Kidney capillary endothelial cell (primary cell): ENCODE results near the gene GNLY.
"Not testable (repeated sequence)": the region's sequence is repeated elsewhere in the genome, so short reads cannot be mapped to it uniquely, and the experiment has no call there.

Experiments
- DNase-seq: peaks from one replicate; pipeline ENCODE4 v3.0.0-alpha.2; 2018; ENCODE audit warnings: low spot score

Gene GNLY

DNA sequence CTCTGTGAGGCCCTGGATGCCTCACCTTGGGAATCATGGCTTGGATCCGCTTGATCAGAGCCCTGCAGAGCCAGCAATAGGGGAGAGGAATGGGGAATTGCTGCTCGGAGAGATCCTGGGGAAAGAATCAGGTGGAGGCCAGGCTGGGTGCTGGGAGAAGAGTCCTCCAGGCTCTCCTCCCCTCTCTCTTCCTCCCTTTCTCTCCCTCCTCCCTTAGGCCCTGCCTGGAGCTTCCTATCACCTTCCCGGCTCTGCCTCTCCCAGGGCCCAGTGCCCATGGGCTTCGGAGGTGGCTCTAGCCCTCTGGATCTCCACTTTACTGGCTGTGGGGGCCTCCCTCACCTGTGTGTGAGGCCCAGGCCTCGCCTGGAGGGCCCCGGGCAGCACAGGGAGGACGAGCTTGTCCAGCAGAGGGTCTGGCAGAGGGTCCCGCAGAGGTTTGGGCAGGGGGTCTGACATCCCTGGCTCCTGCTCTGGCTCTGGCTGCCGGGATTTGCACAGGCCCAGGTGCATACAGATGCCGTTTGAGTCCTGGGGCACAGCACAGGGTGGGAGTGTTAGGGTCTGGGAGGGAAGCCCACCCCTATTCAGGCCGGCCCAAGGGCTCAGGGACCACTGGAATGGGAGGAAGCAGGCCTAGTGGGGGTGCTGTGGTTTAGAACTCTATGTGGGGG is 28.8 kb upstream of the GNLY start:
- no peak for DNase-seq

GRCh38 chr2:85666016-85666415 is 28.1 kb upstream of the GNLY start:
- DNase-seq = no peak

DNA sequence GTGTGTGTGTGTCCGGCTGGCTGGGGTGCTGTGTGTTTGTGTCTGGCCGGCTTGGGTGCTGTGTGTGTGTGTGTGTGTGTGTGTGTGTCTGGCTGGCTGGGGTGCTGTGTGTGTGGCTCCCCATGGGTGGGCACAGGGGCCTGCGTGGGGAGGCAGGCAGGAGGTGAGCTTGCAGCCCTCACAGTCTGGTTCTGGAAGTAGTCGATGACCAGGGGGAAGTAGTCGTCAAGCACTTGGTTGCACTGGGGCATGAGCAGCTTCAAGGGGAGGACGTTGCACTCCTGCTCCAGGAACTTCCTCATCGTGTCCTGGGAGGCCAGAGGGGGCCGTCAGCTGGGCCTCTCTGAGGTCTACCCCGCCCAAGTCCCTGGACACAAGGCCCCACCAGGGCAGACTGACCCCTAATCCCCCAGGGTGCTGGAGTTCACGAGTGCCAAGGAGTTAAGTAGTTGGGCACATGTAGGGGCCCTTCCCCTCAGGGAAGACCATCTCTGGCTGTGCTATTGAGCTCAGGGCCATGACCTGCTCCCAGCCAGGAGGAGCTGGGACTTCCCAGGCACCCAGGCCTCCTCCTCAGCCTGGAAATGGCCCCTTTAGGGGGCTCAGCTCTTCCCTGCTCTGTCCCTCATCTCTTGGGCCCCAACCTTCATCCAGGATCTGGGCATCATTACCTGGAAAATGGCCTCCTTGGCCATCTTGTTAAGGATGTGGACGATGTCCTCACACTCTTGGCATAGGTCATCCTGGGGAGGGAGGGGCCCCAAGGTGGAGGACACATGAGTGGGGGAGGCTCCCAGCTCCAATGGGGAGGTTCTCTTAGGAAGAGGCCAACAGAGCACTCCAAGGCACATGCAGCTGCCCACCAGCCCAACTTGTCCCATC is 27.5 kb upstream of the GNLY start:
- no peak for DNase-seq

GRCh38 chr2:85667561-85668008 is 26.6 kb upstream of the GNLY start:
- DNase-seq = no peak

DNA sequence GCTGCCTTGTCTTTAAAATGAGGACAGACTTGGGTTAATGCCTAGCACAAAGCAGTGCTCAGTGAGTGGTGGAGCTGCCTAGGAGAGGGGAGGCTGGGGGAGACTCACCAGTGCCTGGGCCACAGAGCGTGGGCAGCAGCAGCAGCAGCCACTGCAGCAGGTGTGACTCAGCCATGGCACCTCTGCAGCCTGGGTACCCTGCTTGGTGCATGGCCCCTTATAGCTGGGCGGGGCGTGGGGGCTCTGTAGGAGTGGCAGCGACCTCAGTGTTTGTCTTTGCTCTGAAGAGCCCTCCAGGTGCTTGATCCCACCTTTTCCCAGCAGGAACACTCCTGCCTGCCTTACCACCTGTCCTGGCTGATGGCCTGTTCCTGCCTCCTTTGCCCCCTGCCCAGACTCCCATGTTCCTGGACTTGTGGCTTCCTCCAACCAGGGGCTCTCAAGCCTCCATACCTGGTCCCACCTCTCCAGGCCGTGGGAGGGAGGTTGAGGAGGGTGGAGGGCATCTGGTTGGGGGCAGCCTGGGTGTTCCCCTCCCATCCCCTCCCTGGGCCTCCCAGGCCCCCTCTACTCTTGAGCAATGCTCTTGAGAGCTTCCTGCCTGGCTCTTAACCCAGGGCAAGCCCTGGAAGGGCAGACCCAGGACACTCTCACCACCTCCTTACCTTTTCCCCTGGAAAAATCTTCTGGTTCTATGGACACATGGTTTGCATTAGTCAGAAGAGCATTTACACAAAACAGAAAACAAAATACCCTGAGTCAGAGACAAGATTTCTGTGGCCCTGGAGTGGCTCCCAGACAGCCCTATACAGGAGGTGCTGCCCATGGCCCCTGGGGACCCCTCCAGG is 25.9 kb upstream of the GNLY start, which contains the start of gene SFTPB:
Gene SFTPB, minus strand, starts transcription at position 191 of the 848 bp plus-strand sequence. Its CDS starts 16 bp downstream, at position 175.
- no peak for DNase-seq

- no peak for DNase-seq
Observed at GRCh38 chr2:85668857-85669142, 25.4 kb upstream of the GNLY start.

GRCh38 chr2:85669549-85669948 is 24.6 kb upstream of the GNLY start:
- no peak for DNase-seq

DNA sequence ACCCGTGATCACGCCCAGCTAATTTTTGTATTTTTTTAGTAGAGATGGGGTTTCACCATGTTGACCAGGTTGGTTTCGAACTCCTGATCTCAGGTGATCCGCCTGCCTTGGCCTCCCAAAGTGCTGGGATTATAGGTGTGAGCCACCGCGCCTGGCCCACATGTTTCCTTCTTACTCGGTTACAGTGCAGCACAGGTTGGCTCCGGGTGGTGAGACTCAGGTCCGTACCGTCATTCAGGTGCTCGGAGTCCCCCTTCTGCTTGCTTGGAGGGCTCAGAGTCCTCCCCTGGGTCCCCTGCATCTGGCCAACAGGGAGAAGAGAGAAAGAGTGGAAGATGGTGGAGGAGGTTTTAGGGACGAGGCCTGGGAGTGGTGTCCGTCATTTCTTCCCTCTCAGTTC is 23.7 kb upstream of the GNLY start:
- not testable (repeated sequence) for DNase-seq

- DNase-seq = no peak
Observed at GRCh38 chr2:85672456-85672855, 21.7 kb upstream of the GNLY start.

- DNase-seq = no peak
Observed at GRCh38 chr2:85673716-85674375, 20.3 kb upstream of the GNLY start.

DNA sequence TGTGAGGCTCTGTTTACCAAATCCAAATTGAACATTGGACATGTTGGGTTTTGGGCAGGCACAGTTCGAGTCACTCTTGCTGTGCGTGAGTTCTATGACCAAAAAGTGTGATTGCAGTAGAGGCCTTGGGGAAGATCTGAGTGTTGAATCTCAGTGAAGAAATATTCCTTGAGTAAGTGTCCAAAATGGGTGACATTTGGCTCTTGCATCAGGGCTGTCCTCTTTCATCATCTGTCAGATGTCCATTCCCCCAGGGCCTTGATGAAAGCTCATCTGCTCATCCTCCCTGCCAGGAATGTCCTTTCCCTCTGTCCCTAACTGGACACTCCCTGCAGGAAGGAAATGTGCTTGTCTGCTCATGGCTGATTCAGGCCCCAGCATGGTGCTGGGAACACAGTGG is 19.7 kb upstream of the GNLY start:
- no peak for DNase-seq

GRCh38 chr2:85675427-85675826 is 18.7 kb upstream of the GNLY start:
- no peak for DNase-seq

DNA sequence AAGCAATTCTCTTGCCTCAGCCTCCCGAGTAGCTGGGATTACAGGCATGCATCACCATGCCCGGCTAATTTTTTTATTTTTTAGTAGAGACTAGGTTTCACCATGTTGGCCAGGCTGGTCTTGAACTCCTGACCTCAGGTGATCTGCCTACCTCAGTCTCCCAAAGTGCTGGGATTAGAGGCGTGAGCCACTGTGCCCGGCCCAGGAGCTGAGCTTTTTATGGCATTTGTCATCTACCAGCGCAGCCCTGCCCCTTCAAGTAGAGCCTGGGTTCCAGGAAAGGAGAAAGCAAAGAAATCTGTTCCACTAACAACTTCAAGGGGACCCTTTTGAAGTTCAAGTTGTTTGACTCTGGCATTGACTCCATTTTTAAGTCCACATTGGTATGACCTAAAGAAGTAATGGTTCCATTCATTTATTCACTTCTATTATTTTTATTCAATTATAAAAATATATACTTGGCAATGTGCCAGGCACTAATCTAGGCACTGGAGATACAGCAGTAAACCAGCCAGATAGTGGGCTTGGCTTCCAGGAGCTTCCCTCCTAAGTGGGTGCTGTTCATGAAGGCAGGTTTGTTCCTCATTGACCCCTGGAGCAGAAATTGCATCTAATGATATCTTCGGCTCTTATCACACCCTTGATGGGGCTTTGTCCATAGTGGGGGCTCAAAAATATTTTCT is 18.2 kb upstream of the GNLY start:
- no peak for DNase-seq

DNA sequence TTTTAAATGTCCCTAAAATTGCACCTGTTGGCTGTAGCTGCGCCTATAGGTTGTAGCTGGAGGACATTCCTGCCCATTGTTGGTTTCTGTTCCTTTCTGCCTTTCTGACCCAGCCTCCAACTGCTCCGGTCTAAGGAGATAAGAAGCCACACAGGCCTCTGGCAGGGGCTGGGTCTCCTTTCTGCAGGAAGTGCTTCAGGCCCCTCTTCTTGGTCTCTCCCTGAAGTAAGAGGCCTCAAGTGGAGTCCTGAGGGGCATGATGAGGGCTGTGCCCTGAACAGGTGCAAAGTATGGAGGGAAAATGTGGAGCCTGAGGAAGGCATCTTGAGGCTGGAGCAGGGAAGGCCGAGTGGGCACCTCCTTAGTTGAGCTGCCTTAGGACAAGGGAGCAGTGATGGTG is 15.8 kb upstream of the GNLY start:
- DNase-seq = no peak

GRCh38 chr2:85678794-85679672 is 15.1 kb upstream of the GNLY start:
- peak; percentile 60 for DNase-seq

- peak; percentile 36 for DNase-seq
Observed at GRCh38 chr2:85680707-85681371, 13.3 kb upstream of the GNLY start.

DNA sequence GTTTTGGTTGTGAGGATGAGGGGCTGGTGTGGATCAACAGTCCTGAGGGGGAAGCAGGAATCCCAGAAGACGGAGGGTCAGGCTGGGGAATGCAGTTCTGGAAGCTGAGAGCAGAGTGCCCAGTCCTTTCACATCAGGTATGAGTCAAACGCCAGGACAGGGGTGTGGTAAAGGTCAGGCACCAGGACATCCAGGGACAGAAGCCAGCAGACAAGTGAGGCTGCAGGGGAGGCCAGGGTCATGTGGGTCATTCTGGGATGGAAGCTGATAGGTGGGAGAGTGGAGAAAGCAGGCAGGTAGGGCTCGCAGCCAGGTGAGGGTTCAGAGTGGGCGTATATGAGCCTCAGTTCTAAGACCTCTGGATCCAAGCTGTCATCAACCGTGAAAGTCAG is 12.8 kb upstream of the GNLY start:
- no peak for DNase-seq

DNA sequence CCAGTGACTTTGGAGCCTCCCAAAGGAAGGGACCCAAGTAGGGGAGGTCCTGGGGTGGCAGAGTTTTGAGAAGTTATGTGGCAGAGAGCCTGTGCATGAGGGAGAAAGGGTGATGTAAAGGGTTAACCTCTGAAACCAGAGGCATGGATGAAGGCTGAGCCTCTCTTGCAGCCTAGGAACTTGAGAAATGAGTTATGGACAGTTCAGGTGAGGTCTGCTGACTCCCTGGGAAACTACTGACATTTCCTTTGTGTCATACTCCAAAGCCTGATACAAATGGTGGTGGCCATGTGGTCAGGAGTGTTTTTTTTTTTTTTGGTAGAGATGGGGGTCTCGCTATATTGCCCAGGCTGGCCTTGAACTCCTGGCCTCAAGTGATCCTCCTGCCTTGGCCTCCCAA is 12.4 kb upstream of the GNLY start:
- DNase-seq = no peak

GRCh38 chr2:85682378-85682777 is 11.8 kb upstream of the GNLY start:
- DNase-seq = no peak

DNA sequence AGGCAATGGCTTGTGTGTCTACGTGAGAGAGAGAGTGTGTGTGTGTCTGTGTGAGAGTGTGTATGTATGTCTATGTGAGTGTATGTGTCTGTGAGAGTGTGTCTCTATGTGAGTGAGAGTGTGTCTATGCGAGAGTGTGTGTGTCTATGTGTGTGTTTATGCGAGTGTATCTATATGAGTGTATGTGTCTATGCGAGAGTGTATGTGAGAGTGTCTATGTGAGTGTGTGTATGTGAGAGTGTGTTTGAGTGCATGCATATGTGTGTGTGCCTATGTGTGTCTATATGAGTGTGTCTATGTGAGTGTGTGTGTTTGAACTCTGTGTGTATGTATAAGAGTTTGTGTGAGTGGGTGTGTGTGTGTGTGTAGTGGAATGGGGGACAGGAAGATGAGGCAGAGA is 9.8 kb upstream of the GNLY start:
- DNase-seq = no peak
